HEK293 (cell line): ENCODE data around the gene KLF7.

Experiments
- CTCF ChIA-PET: fragments of 350-600 bp; formaldehyde crosslinking; extraction: SDS; loops from one replicate; lab custom pipeline; 2021; ENCODE audit warnings: antibody characterized with exemption; lab: Yijun Ruan, JAX
- POLR2A ChIA-PET: fragments of 300-600 bp; formaldehyde crosslinking; extraction: SDS; loops from one replicate; lab custom pipeline; 2020; ENCODE audit warnings: antibody characterized with exemption, inconsistent platforms; lab: Yijun Ruan, JAX
- H3K27ac ChIP-seq: fragments of 200-500 bp; sonication (Bioruptor generic); 2 replicates; pipeline ENCODE4 v1.5.1; 2014; ENCODE audit warnings: low read depth, low read length, control low read depth, inconsistent platforms; ENCODE audit errors: extremely low read depth
- H3K36me3 ChIP-seq, 2 experiments: fragments of 200-500 bp in 1 of 2; sonication (Bioruptor generic) in 1 of 2; 1 replicate in 1 of 2; 2 replicates in 1 of 2; pipeline ENCODE4 v1.5.1; 2014 to 2017; ENCODE audit warnings: inconsistent platforms in 2 of 2, low read length in 2 of 2; ENCODE audit not compliant: control insufficient read depth in 2 of 2, insufficient read depth in 1 of 2
- H3K4me1 ChIP-seq: fragments of 200-500 bp; sonication (Bioruptor generic); 2 replicates; pipeline ENCODE4 v1.5.1; 2014; ENCODE audit warnings: mild to moderate bottlenecking, low read length, inconsistent platforms; ENCODE audit not compliant: control insufficient read depth, insufficient read depth
- H3K4me3 ChIP-seq: 2 replicates; pipeline ENCODE4 v1.5.1; 2011; ENCODE audit warnings: low read depth, mild to moderate bottlenecking, control low read depth, low read length, moderate library complexity
- H3K9me3 ChIP-seq: fragments of 200-500 bp; sonication (Bioruptor generic); 2 replicates; pipeline ENCODE4 v1.5.1; 2014; ENCODE audit warnings: low read depth, low read length, inconsistent platforms; ENCODE audit not compliant: control insufficient read depth, insufficient read depth
- ATF2 ChIP-seq: fragments of 450-650 bp; formaldehyde crosslinking; IDR thresholded peaks from 2 replicates; pipeline ENCODE4 v1.5.1; 2016; ENCODE audit warnings: missing biosample characterization, missing genetic modification characterization, low read depth
- GFI1B ChIP-seq: fragments of 450-650 bp; formaldehyde crosslinking; IDR thresholded peaks from 2 replicates; pipeline ENCODE4 v1.5.1; 2016; ENCODE audit warnings: missing biosample characterization, missing genetic modification characterization
- GLIS2 ChIP-seq: fragments of 450-650 bp; formaldehyde crosslinking; IDR thresholded peaks from 2 replicates; pipeline ENCODE4 v1.5.1; 2016; ENCODE audit warnings: missing biosample characterization, missing genetic modification characterization
- HOXA7 ChIP-seq: sonication (generic); formaldehyde crosslinking; IDR thresholded peaks from 2 replicates; pipeline ENCODE4 v1.8.1; 2022; ENCODE audit warnings: missing genetic modification reagents, borderline replicate concordance
- HOXD13 ChIP-seq: sonication (generic); formaldehyde crosslinking; IDR thresholded peaks from 2 replicates; pipeline ENCODE4 v1.8.0; 2022; ENCODE audit warnings: missing genetic modification reagents, borderline replicate concordance
- RBAK ChIP-seq: fragments of 450-650 bp; formaldehyde crosslinking; IDR thresholded peaks from 2 replicates; pipeline ENCODE4 v1.5.1; 2016; ENCODE audit warnings: missing biosample characterization, missing genetic modification characterization
- SALL2 ChIP-seq: fragments of 450-650 bp; formaldehyde crosslinking; IDR thresholded peaks from 2 replicates; pipeline ENCODE4 v1.5.0; 2017; ENCODE audit warnings: missing biosample characterization, mild to moderate bottlenecking, missing genetic modification characterization, borderline replicate concordance
- ZBTB26 ChIP-seq: fragments of 450-650 bp; formaldehyde crosslinking; optimal IDR thresholded peaks from 2 replicates; pipeline ENCODE3; 2016; ENCODE audit warnings: missing biosample characterization, mild to moderate bottlenecking, missing genetic modification characterization
- ZFP41 ChIP-seq: fragments of 450-650 bp; formaldehyde crosslinking; IDR thresholded peaks from 2 replicates; pipeline ENCODE4 v1.5.1; 2016; ENCODE audit warnings: missing biosample characterization, missing genetic modification characterization, borderline replicate concordance
- ZNF114 ChIP-seq: fragments of 450-650 bp; formaldehyde crosslinking; IDR thresholded peaks from 2 replicates; pipeline ENCODE4 v1.5.0; 2017; ENCODE audit warnings: missing biosample characterization, missing genetic modification characterization
- ZNF214 ChIP-seq: fragments of 450-650 bp; formaldehyde crosslinking; IDR thresholded peaks from 2 replicates; pipeline ENCODE4 v1.5.1; 2017; ENCODE audit warnings: missing biosample characterization, mild to moderate bottlenecking, missing genetic modification characterization, borderline replicate concordance
- ZNF223 ChIP-seq: fragments of 450-650 bp; formaldehyde crosslinking; IDR thresholded peaks from 2 replicates; pipeline ENCODE4 v1.5.1; 2016; ENCODE audit warnings: missing biosample characterization, missing genetic modification characterization
- ZNF280D ChIP-seq: fragments of 450-650 bp; formaldehyde crosslinking; IDR thresholded peaks from 2 replicates; pipeline ENCODE4 v1.5.1; 2016; ENCODE audit warnings: missing biosample characterization, missing genetic modification characterization
- ZNF423 ChIP-seq: fragments of 450-650 bp; formaldehyde crosslinking; IDR thresholded peaks from 2 replicates; pipeline ENCODE4 v1.5.1; 2016; ENCODE audit warnings: missing biosample characterization, missing genetic modification characterization
- ZNF426 ChIP-seq: fragments of 450-650 bp; formaldehyde crosslinking; IDR thresholded peaks from 2 replicates; pipeline ENCODE4 v1.5.1; 2017; ENCODE audit warnings: missing biosample characterization, missing genetic modification characterization, mild to moderate bottlenecking, inconsistent platforms, moderate library complexity
- ZNF473 ChIP-seq: fragments of 450-650 bp; formaldehyde crosslinking; IDR thresholded peaks from 2 replicates; pipeline ENCODE4 v1.5.1; 2017; ENCODE audit warnings: missing biosample characterization, missing genetic modification characterization
- ZNF501 ChIP-seq: fragments of 450-650 bp; formaldehyde crosslinking; IDR thresholded peaks from 2 replicates; pipeline ENCODE4 v1.5.1; 2016; ENCODE audit warnings: missing biosample characterization, missing genetic modification characterization
- ZNF555 ChIP-seq: fragments of 450-650 bp; formaldehyde crosslinking; conservative IDR thresholded peaks from 2 replicates; pipeline ENCODE4 v1.5.1; 2017; ENCODE audit warnings: missing biosample characterization, mild to moderate bottlenecking, missing genetic modification characterization, inconsistent platforms
- ZNF624 ChIP-seq: fragments of 450-650 bp; formaldehyde crosslinking; IDR thresholded peaks from 2 replicates; pipeline ENCODE4 v1.5.1; 2017; ENCODE audit warnings: missing biosample characterization, missing genetic modification characterization
- ZNF626 ChIP-seq: fragments of 450-650 bp; sonication (Bioruptor Pico); formaldehyde crosslinking; IDR thresholded peaks from 2 replicates; pipeline ENCODE4 v1.5.1; 2018; ENCODE audit warnings: missing biosample characterization, missing genetic modification characterization, inconsistent platforms
- ZNF747 ChIP-seq: fragments of 450-650 bp; formaldehyde crosslinking; IDR thresholded peaks from 2 replicates; pipeline ENCODE4 v1.5.1; 2016; ENCODE audit warnings: missing biosample characterization, missing genetic modification characterization
- TF ChIP-seq, protein P1 (sequence below): fragments of 450-650 bp; formaldehyde crosslinking; IDR thresholded peaks from 2 replicates; pipeline ENCODE4 v1.5.1; 2016; ENCODE audit warnings: missing biosample characterization, missing genetic modification characterization, borderline replicate concordance
- TF ChIP-seq, protein P2 (sequence below): fragments of 450-650 bp; formaldehyde crosslinking; IDR thresholded peaks from 2 replicates; pipeline ENCODE4 v1.5.1; 2016; ENCODE audit warnings: missing biosample characterization, missing genetic modification characterization

Gene KLF7

GRCh38 chr2:207135801-207136457 lies 29.8 kb downstream of the KLF7 start:
- POLR2A ChIA-PET: no interaction called here
- H3K27ac ChIP-seq: no peak overlapping the region
- TF ChIP-seq ZNF114 (tag by site-specific recombination) (no peak), ZNF214 (tag by site-specific recombination) (no peak), ZNF626 (tag by site-specific recombination) (no peak), ZNF223 (tag by site-specific recombination) (no peak), ZNF501 (no peak), ZNF280D (tag by site-specific recombination) (no peak)
- TF ChIP-seq, protein P1, sequence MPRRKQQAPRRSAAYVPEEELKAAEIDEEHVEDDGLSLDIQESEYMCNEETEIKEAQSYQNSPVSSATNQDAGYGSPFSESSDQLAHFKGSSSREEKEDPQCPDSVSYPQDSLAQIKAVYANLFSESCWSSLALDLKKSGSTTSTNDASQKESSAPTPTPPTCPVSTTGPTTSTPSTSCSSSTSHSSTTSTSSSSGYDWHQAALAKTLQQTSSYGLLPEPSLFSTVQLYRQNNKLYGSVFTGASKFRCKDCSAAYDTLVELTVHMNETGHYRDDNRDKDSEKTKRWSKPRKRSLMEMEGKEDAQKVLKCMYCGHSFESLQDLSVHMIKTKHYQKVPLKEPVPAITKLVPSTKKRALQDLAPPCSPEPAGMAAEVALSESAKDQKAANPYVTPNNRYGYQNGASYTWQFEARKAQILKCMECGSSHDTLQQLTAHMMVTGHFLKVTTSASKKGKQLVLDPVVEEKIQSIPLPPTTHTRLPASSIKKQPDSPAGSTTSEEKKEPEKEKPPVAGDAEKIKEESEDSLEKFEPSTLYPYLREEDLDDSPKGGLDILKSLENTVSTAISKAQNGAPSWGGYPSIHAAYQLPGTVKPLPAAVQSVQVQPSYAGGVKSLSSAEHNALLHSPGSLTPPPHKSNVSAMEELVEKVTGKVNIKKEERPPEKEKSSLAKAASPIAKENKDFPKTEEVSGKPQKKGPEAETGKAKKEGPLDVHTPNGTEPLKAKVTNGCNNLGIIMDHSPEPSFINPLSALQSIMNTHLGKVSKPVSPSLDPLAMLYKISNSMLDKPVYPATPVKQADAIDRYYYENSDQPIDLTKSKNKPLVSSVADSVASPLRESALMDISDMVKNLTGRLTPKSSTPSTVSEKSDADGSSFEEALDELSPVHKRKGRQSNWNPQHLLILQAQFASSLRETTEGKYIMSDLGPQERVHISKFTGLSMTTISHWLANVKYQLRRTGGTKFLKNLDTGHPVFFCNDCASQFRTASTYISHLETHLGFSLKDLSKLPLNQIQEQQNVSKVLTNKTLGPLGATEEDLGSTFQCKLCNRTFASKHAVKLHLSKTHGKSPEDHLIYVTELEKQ (tag by site-specific recombination): no peak
- no peak overlapping the region for H3K4me3 ChIP-seq
- CTCF ChIA-PET: no interaction called here
- H3K9me3 ChIP-seq: no peaks in the 10 kb centered on the region
- H3K4me1 ChIP-seq: peaks cover 3% of the 10 kb centered on the region
- H3K36me3 ChIP-seq: no peaks in the 10 kb centered on the region

- CTCF ChIA-PET: no interaction called here
- Histone ChIP-seq H3K9me3 (no peaks in the 10 kb centered on the region), H3K4me3 (no peak overlapping the region), H3K36me3 (no peaks in the 10 kb centered on the region), H3K27ac (no peak overlapping the region), H3K4me1 (peaks cover 3% of the 10 kb centered on the region)
- POLR2A ChIA-PET: no interaction called here
- TF ChIP-seq HOXA7 (CRISPR knock-in tag): no peak
- no peak for TF ChIP-seq ZBTB26
- no peak for TF ChIP-seq SALL2 (tag by site-specific recombination)
- no peak for TF ChIP-seq ZNF555 (tag by site-specific recombination)
- TF ChIP-seq HOXD13: no peak
- TF ChIP-seq, protein P2, sequence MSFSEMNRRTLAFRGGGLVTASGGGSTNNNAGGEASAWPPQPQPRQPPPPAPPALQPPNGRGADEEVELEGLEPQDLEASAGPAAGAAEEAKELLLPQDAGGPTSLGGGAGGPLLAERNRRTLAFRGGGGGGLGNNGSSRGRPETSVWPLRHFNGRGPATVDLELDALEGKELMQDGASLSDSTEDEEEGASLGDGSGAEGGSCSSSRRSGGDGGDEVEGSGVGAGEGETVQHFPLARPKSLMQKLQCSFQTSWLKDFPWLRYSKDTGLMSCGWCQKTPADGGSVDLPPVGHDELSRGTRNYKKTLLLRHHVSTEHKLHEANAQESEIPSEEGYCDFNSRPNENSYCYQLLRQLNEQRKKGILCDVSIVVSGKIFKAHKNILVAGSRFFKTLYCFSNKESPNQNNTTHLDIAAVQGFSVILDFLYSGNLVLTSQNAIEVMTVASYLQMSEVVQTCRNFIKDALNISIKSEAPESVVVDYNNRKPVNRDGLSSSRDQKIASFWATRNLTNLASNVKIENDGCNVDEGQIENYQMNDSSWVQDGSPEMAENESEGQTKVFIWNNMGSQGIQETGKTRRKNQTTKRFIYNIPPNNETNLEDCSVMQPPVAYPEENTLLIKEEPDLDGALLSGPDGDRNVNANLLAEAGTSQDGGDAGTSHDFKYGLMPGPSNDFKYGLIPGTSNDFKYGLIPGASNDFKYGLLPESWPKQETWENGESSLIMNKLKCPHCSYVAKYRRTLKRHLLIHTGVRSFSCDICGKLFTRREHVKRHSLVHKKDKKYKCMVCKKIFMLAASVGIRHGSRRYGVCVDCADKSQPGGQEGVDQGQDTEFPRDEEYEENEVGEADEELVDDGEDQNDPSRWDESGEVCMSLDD: no peak
- TF ChIP-seq ATF2 (tag by site-specific recombination): no peak
- no peak for TF ChIP-seq ZNF426 (tag by site-specific recombination)
- TF ChIP-seq ZNF473 (tag by site-specific recombination): no peak
- no peak for TF ChIP-seq ZFP41
- TF ChIP-seq GFI1B (tag by site-specific recombination): no peak
- no peak for TF ChIP-seq ZNF747 (tag by site-specific recombination)
- TF ChIP-seq ZNF624 (tag by site-specific recombination): no peak
- no peak for TF ChIP-seq RBAK (tag by site-specific recombination)
- no peak for TF ChIP-seq GLIS2
- no peak for TF ChIP-seq ZNF423 (tag by site-specific recombination)
Observed at GRCh38 chr2:207135340-207135739, 30.4 kb downstream of the KLF7 start.
